ENCODE results near the gene TMEM175.
"Not testable (repeated sequence)": the region's sequence is repeated elsewhere in the genome, so short reads cannot be mapped to it uniquely, and the experiment has no call there.

TMEM175 gene

DNA sequence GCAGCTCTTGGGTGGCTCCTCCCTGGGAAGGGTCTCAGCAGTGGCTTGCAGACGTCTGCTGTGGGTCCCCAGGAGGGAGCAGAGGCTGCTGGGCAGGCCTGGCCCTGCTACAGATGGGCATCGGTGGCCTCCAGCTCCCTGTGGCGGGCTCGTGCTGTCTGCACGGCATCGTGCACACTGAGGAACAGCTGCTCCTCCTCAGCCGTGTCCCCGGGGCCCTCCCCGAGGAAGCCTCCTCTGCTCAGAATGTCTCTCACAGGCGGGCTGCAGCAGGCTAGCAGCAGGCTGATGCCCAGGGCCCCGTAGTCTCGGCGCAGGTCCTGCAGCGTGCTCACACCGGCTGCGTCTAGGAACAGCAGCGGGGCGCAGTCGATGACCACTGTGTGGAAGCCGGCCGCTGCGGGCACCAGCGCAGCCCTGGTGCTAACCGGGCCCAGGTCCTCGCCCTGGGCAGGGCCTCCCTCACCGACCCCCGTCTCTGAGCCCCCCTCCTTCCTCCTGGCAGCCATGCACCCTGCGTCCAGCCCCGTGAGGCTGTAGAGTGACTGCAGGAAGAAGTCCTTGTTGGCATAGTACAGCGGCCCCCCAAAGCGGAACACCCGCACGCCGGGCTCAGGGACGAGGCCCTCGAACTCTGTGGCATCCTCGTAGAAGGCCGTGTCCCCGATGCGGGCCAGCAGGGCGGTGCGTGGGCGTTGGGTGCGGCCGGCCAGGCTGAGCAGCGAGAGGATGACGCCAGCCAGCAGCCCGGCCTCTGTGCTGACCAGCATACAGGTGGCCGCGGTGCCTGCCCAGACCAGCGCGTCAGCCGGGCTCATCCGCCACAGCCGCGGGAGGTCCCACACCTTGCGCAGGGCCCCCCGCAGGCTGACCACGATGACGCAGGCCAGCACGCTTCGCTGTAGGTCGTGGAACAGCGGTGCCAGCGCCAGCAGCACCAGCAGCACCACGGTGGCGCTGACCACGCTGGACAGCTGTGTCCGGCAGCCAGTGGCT is 56.8 kb downstream of the TMEM175 start:
- DNase-seq = no peak

DNA sequence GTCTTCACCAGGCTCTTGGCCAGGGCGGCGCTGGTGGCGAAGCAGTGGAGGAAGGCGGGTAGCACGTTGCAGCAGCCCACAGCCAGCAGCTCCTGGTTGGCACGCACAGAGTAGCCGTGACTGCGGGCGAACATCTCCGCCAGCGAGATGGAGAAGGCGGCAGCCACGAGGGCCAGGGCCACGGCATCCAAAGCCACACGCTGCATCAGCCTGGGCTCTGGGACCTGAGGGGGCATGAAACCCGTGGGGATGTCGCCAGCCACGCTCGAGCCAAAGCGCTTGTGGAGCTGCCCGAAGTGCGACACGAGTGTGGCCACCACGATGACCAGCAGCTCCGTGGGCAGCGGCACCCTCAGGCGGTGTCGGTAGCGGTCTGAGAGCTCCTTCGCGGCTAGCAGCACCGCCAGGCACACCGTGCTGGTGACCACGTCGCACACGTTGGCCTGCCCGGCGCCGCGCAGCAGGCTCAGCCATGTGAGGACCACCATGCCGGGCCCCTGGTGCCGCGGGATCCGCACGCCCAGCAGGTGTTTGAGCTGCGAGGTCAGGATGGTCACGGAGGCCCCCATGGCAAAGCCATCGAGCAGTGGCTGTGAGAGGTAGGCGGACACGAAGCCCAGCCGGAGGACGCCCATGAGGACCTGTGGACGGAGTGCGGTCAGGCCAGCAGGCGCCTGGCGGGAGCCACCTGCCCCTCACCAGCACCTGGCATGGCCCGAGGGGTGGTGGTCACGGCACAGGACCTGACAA is 57.6 kb downstream of the TMEM175 start:
- no peak for DNase-seq

DNA sequence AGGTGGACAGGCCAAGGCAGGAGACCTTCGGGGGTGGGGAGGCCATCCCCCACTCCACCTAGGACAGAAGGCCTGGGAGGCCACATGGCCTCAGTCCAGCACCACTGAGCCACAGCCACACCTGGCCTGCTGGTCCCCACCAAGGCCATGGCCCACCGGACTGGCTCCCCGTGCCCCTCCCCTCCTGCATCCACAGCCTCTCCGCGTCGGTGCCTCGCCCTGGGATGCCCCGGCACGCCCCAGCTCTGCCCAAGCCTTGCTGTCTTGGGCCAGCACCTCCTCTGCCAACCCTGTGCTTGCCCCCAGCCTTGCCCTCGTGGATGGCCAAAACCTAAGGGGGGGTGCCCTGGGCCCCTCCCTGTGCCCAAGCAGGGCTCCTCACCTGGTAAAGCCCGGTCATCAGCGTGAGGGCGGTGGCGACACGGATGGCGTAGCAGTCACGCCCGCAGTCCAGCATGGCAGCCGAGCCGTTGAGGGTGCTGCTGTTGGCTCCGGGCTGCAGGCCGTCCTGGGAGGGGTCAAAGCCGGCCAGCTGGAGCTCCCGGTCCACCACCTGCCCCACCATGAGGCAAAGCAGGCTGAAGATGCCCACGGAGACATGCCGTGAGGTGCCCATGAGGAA is 58.6 kb downstream of the TMEM175 start:
- DNase-seq = no peak

DNA sequence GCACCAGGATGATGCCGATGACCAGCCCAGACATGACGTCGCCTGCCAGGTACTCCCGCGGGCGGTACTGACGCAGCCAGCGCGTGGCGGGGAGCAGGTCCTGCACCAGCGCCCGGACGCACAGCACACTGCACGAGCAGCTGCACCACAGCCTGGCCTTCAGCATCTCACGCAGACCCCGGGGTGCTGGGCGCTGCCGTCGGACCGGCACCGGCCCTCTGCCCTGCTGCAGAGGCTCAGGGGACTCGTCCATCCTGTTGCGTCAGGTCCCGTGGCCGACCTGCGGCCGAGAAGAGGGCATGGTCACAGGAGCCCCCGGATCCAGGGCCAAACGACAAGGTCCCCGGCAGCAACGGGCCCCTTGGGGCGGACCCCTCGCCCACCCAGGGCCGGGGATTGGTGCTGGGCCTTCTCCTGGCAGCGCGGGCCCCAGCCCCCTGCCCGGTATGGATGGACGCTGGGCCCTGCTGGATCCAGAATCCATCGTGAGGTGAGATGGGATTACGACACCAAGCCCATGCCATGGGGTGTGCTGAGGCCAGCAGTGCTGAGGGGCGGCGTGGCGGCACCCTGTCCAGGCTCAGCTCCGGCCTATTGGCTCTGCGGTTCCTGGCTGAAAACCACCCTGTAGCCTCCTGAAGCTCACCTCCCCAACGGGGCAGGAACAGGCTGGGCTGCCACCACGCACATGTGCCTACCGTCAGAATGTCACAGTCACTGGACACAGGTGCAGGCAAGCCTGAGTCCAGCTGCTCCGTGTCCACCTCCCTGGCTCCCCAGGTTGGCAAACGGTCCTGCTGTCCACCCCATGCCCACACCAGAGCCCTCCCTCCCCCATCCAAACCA is 59.4 kb downstream of the TMEM175 start:
- no peak for DNase-seq

DNA sequence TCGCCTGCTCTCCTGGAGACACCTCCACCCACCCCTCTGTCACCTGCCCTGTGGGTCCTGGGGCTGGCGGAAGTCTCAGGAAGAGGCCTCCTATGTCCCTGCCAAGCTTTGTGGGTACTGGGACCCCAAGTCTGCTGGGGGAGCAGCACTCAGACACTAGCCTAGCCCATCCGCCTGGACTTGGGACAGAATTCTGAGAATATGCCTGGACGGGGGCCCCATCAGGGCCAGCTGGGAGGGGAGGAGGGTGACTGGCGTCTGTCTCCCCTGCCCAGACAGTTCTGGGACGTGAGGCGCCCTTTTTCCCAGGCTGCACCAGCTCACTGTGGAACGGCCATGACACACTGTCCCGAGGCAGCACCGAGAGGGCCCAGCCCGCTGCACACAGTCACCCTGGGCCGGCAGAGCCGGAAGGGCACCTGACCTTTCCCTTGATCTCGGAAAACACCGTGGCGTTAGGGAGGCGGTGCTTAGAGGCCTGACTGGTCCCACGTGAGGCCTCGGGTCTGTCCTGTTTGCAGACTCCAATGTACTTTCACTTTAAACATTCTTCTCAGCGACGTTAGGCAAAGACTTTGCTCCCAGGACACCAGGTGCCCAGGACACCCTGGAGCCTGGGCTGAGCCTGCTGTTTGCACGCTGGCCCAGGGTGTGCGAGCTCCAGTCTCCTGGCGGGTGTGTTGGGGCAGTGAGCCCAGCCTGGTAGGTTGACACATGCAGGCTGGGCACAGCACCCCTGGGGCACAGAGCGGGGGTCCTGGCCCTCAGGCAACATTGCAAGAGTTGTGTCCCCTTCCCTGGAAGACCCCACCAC is 60.2 kb downstream of the TMEM175 start:
- DNase-seq = no peak

DNA sequence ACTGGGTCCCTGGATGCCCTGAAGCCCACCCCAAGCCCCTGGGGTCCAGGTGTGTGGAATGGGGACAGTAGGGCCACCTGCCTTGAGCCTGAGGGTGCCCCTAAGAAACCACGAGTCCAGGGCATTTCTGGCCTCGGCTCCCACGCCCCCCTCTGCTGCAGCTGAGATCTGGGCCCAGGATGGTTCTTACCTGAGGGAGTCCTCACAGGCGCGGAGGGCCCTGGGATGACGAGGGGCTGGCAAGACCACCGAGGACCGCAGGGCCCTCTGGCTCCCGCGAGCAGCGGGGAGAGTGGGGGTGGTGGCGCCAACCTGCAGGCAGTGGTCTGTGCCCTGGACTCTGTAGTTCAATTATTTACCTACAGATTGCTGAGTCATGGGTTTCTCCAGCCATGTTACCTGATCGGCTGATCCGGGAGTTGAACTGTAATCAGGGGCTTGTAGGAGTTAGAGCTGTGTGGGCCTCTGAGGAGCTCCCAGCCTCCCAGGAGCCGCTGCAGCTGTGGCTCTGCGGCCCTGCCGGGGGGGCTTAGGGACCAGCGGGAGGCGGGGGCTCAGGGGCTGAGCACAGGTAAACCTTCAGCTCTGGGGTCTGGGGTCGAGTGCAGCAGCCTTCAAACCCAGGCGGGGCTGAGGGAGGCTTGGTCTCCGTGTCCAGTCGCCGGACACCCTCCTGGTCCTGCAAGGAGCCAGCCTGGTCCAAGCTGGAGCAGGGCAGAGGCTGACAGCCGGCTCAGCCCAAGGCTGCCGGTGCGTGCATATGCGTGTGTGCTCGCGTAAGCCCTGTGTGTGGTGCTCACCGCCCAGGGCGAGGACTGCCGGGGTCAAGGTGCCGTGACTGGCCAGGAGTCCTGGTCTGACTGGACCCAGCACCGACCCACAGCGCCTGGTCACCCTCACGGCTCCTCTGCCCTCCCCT is 61.1 kb downstream of the TMEM175 start, which contains the start of gene SLC26A1:
Gene SLC26A1 (minus strand): TSS at position 294 of the 919 bp plus-strand sequence. CDS start 1,701 bp downstream, outside the sequence.
- DNase-seq = no peak

DNA sequence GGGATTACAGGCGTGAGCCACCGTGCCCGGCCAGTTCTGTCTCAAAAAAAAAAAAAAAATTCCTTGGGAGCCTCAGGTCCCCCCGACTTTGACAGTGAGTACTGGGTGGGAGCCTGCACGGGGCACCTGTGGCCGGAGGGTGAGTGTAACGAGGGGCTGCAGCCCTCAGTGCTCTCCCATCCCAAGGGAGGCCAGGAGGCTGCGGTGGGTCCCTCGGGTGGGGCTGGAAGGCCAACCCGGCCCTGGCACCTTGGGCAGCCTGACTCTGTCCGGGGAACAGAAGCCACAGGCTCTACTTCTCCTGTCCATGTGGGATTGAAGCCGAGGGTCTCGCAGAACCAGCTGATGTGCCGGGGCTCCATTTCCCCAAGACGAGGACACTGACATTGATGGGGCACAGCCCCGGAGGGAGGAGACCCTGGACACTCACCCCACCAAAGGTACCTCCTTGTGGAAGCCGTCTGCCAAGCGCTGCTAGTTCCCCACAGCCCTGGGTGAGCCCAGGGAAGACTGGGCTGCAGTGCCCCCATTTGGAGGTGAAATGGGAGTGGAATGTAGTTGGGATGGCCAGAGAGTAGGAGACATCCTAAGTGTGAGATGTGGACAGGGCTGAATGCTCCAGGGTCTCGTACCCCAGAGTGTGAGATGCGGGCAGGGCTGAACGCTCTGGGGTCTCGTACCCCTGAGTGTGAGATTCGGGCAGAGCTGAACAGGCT is 63.2 kb downstream of the TMEM175 start:
- DNase-seq = no peak

DNA sequence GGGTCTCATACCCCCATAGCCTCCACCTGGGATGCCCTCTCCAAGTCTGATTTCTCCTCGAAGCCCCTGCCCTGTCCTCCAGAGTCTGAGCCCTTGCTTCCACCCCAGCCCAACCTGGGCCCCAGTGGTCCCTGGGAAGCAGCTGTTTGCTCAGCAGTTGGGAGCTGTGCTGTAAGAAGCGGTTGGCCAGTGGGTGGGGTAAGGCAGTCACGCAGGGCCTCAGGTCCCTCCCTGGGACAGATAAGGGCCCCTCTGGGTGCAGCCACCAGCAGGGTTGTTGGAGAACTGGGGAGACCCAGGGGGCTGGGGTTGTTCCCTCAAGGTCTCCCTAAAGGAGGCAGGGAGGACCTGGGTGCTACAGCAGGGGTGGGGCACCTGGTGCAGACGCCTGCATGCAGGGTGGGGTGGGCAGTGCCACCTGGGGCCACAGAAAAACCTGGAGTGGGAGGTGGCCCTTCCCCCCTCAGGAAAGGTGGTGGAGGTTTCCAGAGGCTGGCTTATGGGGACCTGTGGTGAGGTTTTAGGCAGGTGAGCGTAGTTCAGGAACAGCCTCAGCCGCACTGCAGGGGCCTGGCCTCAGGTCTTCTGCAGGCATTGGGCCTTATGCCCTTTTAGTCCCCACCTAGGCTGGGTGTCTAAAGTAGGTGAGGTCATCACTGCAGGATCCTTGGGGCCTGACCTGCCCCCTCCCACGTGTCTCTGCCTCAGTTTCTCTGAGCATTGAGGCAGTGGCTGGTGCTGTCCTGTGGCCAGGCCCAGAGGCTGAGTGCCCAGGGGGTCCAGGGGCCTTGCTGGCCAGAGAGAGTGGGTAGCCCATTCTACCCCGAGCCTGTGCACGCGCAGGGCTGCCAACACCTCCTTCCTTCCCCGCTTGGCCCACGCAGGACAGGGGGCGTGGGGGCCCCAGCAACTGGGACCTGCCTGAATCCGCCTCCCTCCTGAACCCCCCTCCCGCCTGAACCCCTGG is 64.1 kb downstream of the TMEM175 start:
- no peak for DNase-seq

DNA sequence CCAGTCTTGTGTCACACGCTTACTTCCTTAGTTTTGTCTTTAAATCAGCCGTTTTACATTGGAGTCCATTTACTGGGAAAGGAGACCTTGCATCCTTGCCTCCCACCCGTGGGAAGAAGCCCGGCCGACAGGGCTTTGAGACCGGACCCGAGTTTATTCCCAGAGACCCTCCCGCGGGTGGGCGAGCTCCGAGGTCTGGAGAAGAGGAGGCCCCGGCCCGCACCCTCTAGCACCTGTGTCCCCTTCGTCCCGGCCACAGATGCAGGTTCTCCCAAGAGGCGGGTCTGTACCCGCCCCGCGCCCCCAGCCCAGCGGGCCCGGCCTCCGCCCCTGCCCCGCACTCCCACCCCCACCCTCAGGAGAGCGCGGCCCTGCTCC is 64.7 kb downstream of the TMEM175 start:
- DNase-seq = peak in 1 of 56 donors; percentile 79

DNA sequence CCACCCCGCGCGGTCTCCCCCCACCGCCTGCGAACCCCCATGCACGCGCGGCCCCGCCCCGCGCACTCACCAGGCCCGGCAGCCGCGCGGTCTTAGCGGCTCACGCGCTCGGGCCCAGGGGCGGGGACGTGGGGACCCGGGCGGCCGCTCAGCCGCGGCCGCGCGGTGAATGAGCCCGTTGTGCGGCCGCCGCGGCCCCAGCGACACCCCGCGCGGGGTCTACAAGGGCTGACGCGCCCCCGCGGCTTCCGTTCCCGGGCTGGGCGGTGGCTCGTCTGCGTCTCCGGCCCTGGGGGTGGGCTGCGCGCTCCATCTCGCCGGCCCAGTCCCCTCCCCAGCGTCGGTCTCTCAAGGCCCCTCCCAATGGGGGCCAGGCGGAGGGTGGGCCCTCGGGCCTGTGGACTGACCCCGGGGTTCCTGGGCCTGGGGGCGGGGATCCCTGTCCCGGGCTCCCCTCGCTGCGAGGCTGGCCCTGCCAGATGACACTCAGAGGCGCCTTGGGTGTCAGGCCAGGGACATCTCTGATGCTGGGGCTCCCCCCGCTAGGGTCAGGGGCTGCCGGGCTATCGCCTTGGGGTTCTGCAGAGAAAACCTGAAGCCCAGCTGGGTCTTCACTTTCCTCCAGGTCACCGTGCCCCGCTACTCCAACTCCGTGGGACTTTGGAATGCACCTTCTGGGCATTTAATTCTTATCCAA is 65.3 kb downstream of the TMEM175 start:
- DNase-seq = peak in 14 of 56 donors; percentile 27 to 79 (median 45)

DNA sequence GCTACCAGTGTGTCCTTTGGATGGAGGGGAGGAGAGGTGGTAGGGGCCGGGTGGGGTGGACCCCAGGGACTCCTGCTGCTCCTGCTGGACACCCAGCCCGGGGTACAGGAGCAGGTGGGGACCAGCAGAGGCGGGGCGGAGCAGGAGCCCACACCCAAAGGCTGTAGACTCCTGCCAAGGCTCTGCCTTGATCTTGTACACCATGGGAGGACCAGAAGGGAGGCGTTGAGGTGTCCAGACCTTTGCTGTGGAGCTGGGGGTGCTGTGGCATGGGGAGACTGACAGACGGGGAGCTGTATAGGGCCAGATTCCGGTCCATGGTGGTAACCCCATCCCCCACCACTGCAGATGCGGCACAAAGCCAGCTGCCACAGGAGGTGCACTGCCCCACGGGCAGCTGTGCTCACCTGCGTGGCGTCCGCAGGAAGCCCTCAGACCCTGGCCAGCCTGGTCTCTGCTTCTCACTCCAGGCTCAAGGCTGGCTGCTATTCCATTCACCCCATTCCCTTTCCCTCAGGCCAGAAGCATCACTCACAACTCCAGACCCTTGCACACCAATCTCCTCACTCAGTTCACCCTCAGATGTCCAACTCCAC is 65.9 kb downstream of the TMEM175 start:
- no peak for DNase-seq

DNA sequence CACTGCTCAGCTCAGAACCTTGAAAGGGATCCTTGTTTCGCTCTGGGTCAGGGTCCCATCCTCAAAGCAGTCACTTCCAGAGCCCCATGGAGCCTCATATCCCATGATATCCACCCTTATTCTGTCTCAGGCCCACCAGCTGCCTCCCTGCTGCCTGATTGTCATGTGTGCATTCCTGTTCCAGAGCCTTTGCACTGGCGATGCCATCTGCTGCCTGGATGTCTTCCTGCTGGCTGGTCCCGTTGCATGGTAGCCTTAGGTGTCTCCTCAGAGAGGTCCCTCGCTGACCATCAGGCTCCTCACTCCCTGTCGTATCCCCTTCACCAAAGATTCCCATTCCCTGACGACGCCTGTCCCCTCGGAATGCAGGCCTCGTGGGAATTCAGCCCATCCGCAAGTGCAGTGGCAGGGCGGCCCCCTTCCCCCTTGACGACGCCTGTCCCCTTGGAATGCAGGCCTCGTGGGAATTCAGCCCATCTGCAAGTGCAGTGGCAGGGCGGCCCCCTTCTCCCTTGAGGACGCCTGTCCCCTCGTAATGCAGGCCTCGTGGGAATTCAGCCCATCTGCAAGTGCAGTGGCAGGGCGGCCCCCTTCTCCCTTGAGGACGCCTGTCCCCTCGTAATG is 67.1 kb downstream of the TMEM175 start:
- not testable (repeated sequence) for DNase-seq

DNA sequence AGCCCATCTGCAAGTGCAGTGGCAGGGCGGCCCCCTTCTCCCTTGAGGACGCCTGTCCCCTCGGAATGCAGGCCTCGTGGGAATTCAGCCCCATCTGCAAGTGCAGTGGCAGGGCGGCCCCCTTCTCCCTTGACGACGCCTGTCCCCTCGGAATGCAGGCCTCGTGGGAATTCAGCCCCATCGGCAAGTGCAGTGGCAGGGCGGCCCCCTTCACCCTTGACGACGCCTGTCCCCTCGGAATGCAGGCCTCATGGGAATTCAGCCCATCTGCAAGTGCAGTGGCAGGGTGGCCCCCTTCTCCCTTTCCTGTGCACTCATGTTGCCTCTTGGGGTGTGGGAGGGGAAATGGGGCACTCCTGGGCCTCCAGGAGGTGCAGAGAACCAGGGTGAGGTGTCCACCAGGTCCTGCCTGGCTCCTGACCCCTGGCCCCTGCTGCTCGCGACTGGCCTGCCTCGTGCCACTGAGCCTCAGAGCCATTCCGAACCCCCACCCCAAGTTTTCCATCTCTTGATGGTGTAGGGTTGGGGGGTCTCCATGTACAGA is 67.7 kb downstream of the TMEM175 start:
- no peak for DNase-seq

DNA sequence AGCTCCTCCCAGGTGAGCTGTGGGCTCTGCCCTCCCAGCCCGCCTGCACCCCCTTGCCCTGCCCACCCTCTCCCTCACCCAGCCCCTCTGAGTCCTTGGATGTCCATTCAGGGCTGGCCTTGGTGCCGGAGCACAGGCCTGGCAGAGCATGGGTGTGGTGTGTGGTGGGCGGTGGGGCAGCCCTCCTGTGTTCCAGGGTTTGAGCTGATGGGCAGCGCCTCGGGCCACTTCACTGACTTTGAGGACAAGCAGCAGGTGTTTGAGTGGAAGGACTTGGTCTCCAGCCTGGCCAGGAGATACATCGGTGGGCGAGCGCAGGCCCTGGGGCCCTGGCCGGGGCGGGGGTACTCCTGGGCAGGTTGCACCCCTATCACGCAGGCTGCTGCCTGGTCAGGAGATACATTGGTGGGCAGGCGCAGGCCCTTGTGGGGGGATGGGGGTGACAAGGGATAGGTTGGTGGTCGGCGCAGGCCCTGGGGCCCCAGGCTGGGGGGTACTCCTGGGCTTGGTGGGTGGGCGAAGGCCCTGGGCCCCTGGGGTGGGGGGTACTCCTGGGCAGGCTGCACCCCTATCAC is 68.5 kb downstream of the TMEM175 start:
- no peak for DNase-seq
